HEK293 (cell line): ENCODE measurements around the gene KREMEN1.

Source experiments
- CTCF ChIA-PET: fragments of 350-600 bp; formaldehyde crosslinking; extraction: SDS; loops from one replicate; lab custom pipeline; 2021; ENCODE audit warnings: antibody characterized with exemption; lab: Yijun Ruan, JAX
- POLR2A ChIA-PET: fragments of 300-600 bp; formaldehyde crosslinking; extraction: SDS; loops from one replicate; lab custom pipeline; 2020; ENCODE audit warnings: antibody characterized with exemption, inconsistent platforms; lab: Yijun Ruan, JAX
- H3K27ac ChIP-seq: fragments of 200-500 bp; sonication (Bioruptor generic); 2 replicates; pipeline ENCODE4 v1.5.1; 2014; ENCODE audit warnings: low read depth, low read length, control low read depth, inconsistent platforms; ENCODE audit errors: extremely low read depth
- H3K36me3 ChIP-seq, 2 experiments: fragments of 200-500 bp in 1 of 2; sonication (Bioruptor generic) in 1 of 2; 1 replicate in 1 of 2; 2 replicates in 1 of 2; pipeline ENCODE4 v1.5.1; 2014 to 2017; ENCODE audit warnings: inconsistent platforms in 2 of 2, low read length in 2 of 2; ENCODE audit not compliant: control insufficient read depth in 2 of 2, insufficient read depth in 1 of 2
- H3K4me1 ChIP-seq: fragments of 200-500 bp; sonication (Bioruptor generic); 2 replicates; pipeline ENCODE4 v1.5.1; 2014; ENCODE audit warnings: mild to moderate bottlenecking, low read length, inconsistent platforms; ENCODE audit not compliant: control insufficient read depth, insufficient read depth
- H3K4me3 ChIP-seq: 2 replicates; pipeline ENCODE4 v1.5.1; 2011; ENCODE audit warnings: low read depth, mild to moderate bottlenecking, control low read depth, low read length, moderate library complexity
- H3K9me3 ChIP-seq: fragments of 200-500 bp; sonication (Bioruptor generic); 2 replicates; pipeline ENCODE4 v1.5.1; 2014; ENCODE audit warnings: low read depth, low read length, inconsistent platforms; ENCODE audit not compliant: control insufficient read depth, insufficient read depth
- EGR2 ChIP-seq: fragments of 450-650 bp; formaldehyde crosslinking; IDR thresholded peaks from 2 replicates; pipeline ENCODE4 v1.5.1; 2016; ENCODE audit warnings: low read depth, missing biosample characterization, missing genetic modification characterization
- KLF1 ChIP-seq: fragments of 450-650 bp; formaldehyde crosslinking; IDR thresholded peaks from 2 replicates; pipeline ENCODE4 v1.5.1; 2016; ENCODE audit warnings: missing biosample characterization, missing genetic modification characterization
- KLF9 ChIP-seq: fragments of 450-650 bp; formaldehyde crosslinking; IDR thresholded peaks from 2 replicates; pipeline ENCODE4 v1.5.1; 2016; ENCODE audit warnings: missing biosample characterization, missing genetic modification characterization, low read depth
- PRDM1 ChIP-seq: fragments of 450-650 bp; formaldehyde crosslinking; IDR thresholded peaks from 2 replicates; pipeline ENCODE4; 2016; ENCODE audit warnings: missing biosample characterization, missing genetic modification characterization
- SP3 ChIP-seq: fragments of 450-650 bp; formaldehyde crosslinking; IDR thresholded peaks from 2 replicates; pipeline ENCODE4 v1.5.1; 2016; ENCODE audit warnings: missing biosample characterization, missing genetic modification characterization
- WT1 ChIP-seq: fragments of 450-650 bp; formaldehyde crosslinking; IDR thresholded peaks from 2 replicates; pipeline ENCODE4 v1.5.1; 2016; ENCODE audit warnings: missing biosample characterization, missing genetic modification characterization
- ZEB2 ChIP-seq: fragments of 450-650 bp; formaldehyde crosslinking; IDR thresholded peaks from 2 replicates; pipeline ENCODE4 v1.5.1; 2016; ENCODE audit warnings: missing biosample characterization, missing genetic modification characterization
- ZFHX2 ChIP-seq: fragments of 450-650 bp; formaldehyde crosslinking; conservative IDR thresholded peaks from 2 replicates; pipeline ENCODE4 v1.5.1; 2016; ENCODE audit warnings: missing biosample characterization, missing genetic modification characterization
- ZFP41 ChIP-seq: fragments of 450-650 bp; formaldehyde crosslinking; IDR thresholded peaks from 2 replicates; pipeline ENCODE4 v1.5.1; 2016; ENCODE audit warnings: missing biosample characterization, missing genetic modification characterization, borderline replicate concordance
- ZNF121 ChIP-seq: fragments of 450-650 bp; formaldehyde crosslinking; IDR thresholded peaks from 2 replicates; pipeline ENCODE4 v1.5.1; 2016; ENCODE audit warnings: missing biosample characterization, missing genetic modification characterization
- ZNF157 ChIP-seq: fragments of 450-650 bp; formaldehyde crosslinking; IDR thresholded peaks from 2 replicates; pipeline ENCODE4 v1.5.1; 2016; ENCODE audit warnings: missing biosample characterization, missing genetic modification characterization
- TF ChIP-seq, protein P1 (sequence below): fragments of 450-650 bp; formaldehyde crosslinking; IDR thresholded peaks from 2 replicates; pipeline ENCODE4 v1.5.1; 2016; ENCODE audit warnings: missing biosample characterization, missing genetic modification characterization

Gene KREMEN1

GRCh38 chr22:29072193-29072978 is 449 bp upstream of the KREMEN1 start (continued):
- peak; percentile 60; the same call in 1 of the 2 replicates for TF ChIP-seq KLF9 (tag by site-specific recombination)
- TF ChIP-seq KLF1 = peak; percentile 51; the same call in 1 of the 2 replicates
- peak; percentile 78 for TF ChIP-seq SP3 (tag by site-specific recombination)
- peak; percentile 98 for TF ChIP-seq ZNF121 (tag by site-specific recombination)
- TF ChIP-seq ZEB2 (tag by site-specific recombination) = peak; percentile 48

- H3K4me3 ChIP-seq = peak overlapping the region; percentile 65
- ChIA-PET POLR2A (no interaction called here), CTCF (interaction anchor here (0.7 kb wide), 1 partner anchor 87 kb away, joined by 3 read pairs; no protein-coding TSS in a partner anchor)
- H3K36me3 ChIP-seq = no peaks in the 10 kb centered on the region; a peak in 1 of 3 replicates
- TF ChIP-seq ZFP41 (tag by site-specific recombination) (no peak), WT1 (tag by site-specific recombination) (peak; percentile 38; the same call in 1 of the 2 replicates), EGR2 (tag by site-specific recombination) (0 out of 2 replicates have a peak, but pooled peaks have one; percentile 13), ZFHX2 (tag by site-specific recombination) (peak; percentile 42), ZNF121 (tag by site-specific recombination) (no peak)
- H3K4me1 ChIP-seq = peaks cover 6% of the 10 kb centered on the region
- no peaks in the 10 kb centered on the region for H3K9me3 ChIP-seq
- H3K27ac ChIP-seq = peak overlapping the region; percentile 63; the same call in 1 of the 2 replicates
These were observed 912 bp downstream of the KREMEN1 start for GRCh38 chr22:29073618-29074275.

DNA sequence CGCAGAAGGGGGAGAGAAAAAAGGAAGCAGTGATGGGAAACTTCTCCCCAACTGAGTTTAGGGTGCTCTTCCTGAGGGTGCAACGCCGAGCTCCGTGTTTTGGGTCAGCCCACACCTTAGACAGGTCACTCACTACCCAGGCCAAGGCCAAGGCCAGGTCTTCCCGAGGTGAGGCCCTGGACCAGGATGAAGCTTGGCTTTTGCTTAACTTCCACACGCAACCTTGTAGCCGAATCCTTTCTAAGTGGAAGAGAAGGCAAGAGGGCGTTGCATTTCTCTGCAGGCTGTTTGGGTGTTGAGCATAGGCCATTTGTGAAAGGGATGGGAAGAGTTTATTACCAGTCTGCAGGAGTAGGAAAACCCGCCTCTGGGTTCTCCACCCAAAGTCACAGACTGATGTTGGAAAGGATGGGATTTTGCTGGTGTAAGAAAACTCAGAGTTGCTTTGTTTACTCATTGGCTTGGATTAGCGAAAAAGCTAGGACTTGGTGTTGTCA is 1.5 kb downstream of the KREMEN1 start:
- H3K4me1 ChIP-seq = peaks cover 10% of the 10 kb centered on the region
- POLR2A ChIA-PET = interaction anchor here (0.6 kb wide), 1 partner anchor 74 kb away, joined by 4 read pairs; no protein-coding TSS in a partner anchor
- CTCF ChIA-PET = interaction anchor here (0.7 to 1.3 kb wide), 2 partner anchors 86 to 218 kb away, joined by 3 read pairs; no protein-coding TSS in a partner anchor
- H3K36me3 ChIP-seq = no peaks in the 10 kb centered on the region; a peak in 1 of 3 replicates
- no peaks in the 10 kb centered on the region for H3K9me3 ChIP-seq
- TF ChIP-seq, protein P1, sequence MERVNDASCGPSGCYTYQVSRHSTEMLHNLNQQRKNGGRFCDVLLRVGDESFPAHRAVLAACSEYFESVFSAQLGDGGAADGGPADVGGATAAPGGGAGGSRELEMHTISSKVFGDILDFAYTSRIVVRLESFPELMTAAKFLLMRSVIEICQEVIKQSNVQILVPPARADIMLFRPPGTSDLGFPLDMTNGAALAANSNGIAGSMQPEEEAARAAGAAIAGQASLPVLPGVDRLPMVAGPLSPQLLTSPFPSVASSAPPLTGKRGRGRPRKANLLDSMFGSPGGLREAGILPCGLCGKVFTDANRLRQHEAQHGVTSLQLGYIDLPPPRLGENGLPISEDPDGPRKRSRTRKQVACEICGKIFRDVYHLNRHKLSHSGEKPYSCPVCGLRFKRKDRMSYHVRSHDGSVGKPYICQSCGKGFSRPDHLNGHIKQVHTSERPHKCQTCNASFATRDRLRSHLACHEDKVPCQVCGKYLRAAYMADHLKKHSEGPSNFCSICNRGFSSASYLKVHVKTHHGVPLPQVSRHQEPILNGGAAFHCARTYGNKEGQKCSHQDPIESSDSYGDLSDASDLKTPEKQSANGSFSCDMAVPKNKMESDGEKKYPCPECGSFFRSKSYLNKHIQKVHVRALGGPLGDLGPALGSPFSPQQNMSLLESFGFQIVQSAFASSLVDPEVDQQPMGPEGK (tag by site-specific recombination) = no peak
- 0 out of 2 replicates have a peak, but pooled peaks have one; percentile 24 for TF ChIP-seq PRDM1
- H3K4me3 ChIP-seq = no peak overlapping the region
- no peak overlapping the region for H3K27ac ChIP-seq

DNA sequence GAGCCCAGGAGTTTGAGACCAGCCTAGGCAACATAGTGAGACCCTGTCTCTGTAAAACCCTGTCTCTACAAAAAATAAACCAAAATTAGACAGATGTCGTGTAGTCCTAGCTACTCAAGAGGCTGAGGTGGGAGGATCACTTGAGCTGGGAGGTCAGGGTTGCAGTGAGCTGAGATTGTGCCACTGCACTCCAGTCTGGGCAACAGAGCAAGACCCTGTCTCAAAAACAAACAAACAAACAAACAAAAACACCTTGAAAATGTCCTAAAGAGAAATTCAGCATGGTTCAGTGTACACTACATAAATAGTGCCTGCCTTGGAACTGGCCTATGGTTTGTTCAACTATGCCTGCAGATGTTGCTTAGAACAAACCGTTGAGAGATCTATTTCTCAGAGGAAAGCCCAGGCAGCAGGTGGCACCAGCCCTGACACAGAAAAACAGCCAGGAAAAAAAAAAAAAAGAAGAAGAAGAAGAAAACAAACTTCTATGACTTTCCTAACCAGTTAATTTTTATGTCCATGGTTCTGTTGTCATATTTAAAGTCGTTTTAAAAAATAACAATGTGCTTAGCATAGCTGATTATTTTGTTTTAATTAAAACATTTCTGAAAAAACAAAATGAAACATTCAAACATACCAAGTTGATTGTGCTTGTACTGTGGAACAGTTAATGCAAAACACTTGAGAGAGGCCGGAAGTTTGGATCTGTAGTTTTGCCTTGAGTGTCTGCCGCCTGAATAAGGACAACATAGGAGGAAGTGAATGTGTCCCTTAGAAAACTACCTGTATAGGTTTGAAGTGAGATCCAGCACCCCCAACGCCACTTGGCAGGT is 5.4 kb downstream of the KREMEN1 start:
- Histone ChIP-seq H3K4me3 (no peak overlapping the region), H3K36me3 (no peaks in the 10 kb centered on the region; a peak in 1 of 3 replicates), H3K9me3 (no peaks in the 10 kb centered on the region), H3K27ac (peak overlapping the region; percentile 74), H3K4me1 (peaks cover 29% of the 10 kb centered on the region)
- peak; percentile 96 for TF ChIP-seq ZNF121 (tag by site-specific recombination)
- no peak for TF ChIP-seq ZNF157
- CTCF ChIA-PET = interaction anchor here (0.6 to 2.1 kb wide), 5 partner anchors 25 to 574 kb away, joined by 3 to 8 read pairs (median 4); no protein-coding TSS in a partner anchor
- POLR2A ChIA-PET = no interaction called here
